Activated CD8-positive, alpha-beta memory T cell treated with anti-CD3 and anti-CD28 coated beads, Interleukin-2, amount 10 ng/mL, durations not matched to agents 7 days and 5 days (primary cell): ENCODE data around the gene CBLL1. TPM values are rescaled to one million over a fixed set of nuclear protein-coding genes. Genes with fewer than 3 reads are reported as not detected.

Experiments
- ATAC-seq: fragments of 150-1000 bp; cut with Tn5 transposase; one replicate; pipeline ENCODE4 v1.10.0; 2021; ENCODE audit warnings: moderate library complexity
- CTCF ChIA-PET: fragments of 350-600 bp; sonication (Branson Sonifier 250); formaldehyde crosslinking; loops from one replicate; lab custom pipeline; 2021; ENCODE audit warnings: antibody characterized with exemption; lab: Charles Lee
- DNase-seq: peaks from one replicate; pipeline ENCODE4 v3.0.0-alpha.2; 2020
- H3K27ac Mint-ChIP-seq: one replicate; pipeline ENCODE4 v1.8.0; 2021; ENCODE audit warnings: mild to moderate bottlenecking, mixed read lengths
- H3K27me3 Mint-ChIP-seq: one replicate; pipeline ENCODE4 v1.8.0; 2021; ENCODE audit warnings: mixed read lengths
- H3K36me3 Mint-ChIP-seq: one replicate; pipeline ENCODE4 v1.8.0; 2021; ENCODE audit warnings: mild to moderate bottlenecking, mixed read lengths
- H3K4me1 Mint-ChIP-seq: one replicate; pipeline ENCODE4 v1.8.0; 2021; ENCODE audit warnings: mixed read lengths
- H3K4me3 Mint-ChIP-seq: one replicate; pipeline ENCODE4 v1.8.0; 2021; ENCODE audit warnings: mild to moderate bottlenecking, moderate library complexity, mixed read lengths
- H3K9me3 Mint-ChIP-seq: one replicate; pipeline ENCODE4 v1.8.0; 2022; ENCODE audit warnings: low read depth, mixed read lengths
- total RNA-seq, 2 experiments: library from RNA; stranded (reverse); gene quantifications; one replicate each; pipeline ENCODE4 v1.2.3, GENCODE V29; 2021

The CBLL1 gene
- total RNA-seq, 2 experiments from 2014 or later: 32.2 to 39.7 TPM

- ATAC-seq (no peak), DNase-seq (no peak)
- Mint-ChIP-seq H3K27me3 (no peaks in the 10 kb centered on the region), H3K9me3 (no peaks in the 10 kb centered on the region), H3K27ac (peak overlapping the region; percentile 5), H3K4me3 (no peak overlapping the region), H3K36me3 (peaks cover 49% of the 10 kb centered on the region), H3K4me1 (no peaks in the 10 kb centered on the region)
- CTCF ChIA-PET: interaction anchor here (1.5 kb wide), 1 partner anchor 116 kb away, joined by 3 read pairs; no protein-coding TSS in a partner anchor
Measured at GRCh38 chr7:107758667-107759066, 14.7 kb downstream of the CBLL1 start.

GRCh38 chr7:107767391-107767790 is 23.4 kb downstream of the CBLL1 start:
- H3K27ac Mint-ChIP-seq: no peak overlapping the region
- peaks cover 3% of the 10 kb centered on the region for H3K4me1 Mint-ChIP-seq
- no peak for ATAC-seq
- H3K9me3 Mint-ChIP-seq: no peaks in the 10 kb centered on the region
- H3K4me3 Mint-ChIP-seq: no peak overlapping the region
- CTCF ChIA-PET: no interaction called here
- DNase-seq: no peak
- no peaks in the 10 kb centered on the region for H3K27me3 Mint-ChIP-seq
- H3K36me3 Mint-ChIP-seq: peaks cover 3% of the 10 kb centered on the region

GRCh38 chr7:107768263-107768662 is 24.3 kb downstream of the CBLL1 start:
- no peak overlapping the region for H3K4me3 Mint-ChIP-seq

GRCh38 chr7:107773027-107773426 is 29.1 kb downstream of the CBLL1 start:
- H3K4me1 Mint-ChIP-seq: peaks cover 4% of the 10 kb centered on the region
- no peaks in the 10 kb centered on the region for H3K9me3 Mint-ChIP-seq
- DNase-seq (no peak), ATAC-seq (no peak)
- H3K27me3 Mint-ChIP-seq: no peaks in the 10 kb centered on the region
- H3K36me3 Mint-ChIP-seq: no peaks in the 10 kb centered on the region
- CTCF ChIA-PET: interaction anchor here (0.9 to 2.7 kb wide), 2 partner anchors 30 to 102 kb away, joined by 3 to 7 read pairs; partner anchors contain the start of gene CBLL1
- no peak overlapping the region for H3K27ac Mint-ChIP-seq
- H3K4me3 Mint-ChIP-seq: no peak overlapping the region

More at GRCh38 chr7:107768263-107768662, 24.3 kb downstream of the CBLL1 start:
- Mint-ChIP-seq H3K27me3 (no peaks in the 10 kb centered on the region), H3K4me1 (peaks cover 6% of the 10 kb centered on the region), H3K9me3 (no peaks in the 10 kb centered on the region), H3K36me3 (peaks cover 3% of the 10 kb centered on the region), H3K27ac (no peak overlapping the region)
- DNase-seq (no peak), ATAC-seq (no peak)
- CTCF ChIA-PET: no interaction called here

DNA sequence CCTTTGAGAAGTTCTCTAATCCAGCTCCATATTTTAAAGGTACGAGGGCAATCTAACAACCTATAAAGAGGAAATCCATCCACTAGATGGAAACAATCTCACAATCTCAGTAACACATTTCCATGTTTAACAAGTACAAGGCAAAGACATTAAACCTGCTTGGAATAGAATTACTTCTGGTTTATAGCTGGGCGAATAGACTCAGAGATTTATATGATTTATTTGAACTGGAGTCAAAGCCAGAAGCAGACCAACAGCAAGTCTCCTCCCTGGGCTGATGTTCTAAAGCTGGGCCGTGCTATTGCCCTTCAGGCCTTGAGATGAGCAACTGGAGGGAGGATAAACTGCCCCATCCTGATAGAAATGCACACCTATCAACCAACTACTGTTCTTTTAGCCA is 33.8 kb downstream of the CBLL1 start:
- Mint-ChIP-seq H3K27ac (no peak overlapping the region), H3K4me1 (no peaks in the 10 kb centered on the region), H3K4me3 (no peak overlapping the region), H3K36me3 (no peaks in the 10 kb centered on the region), H3K27me3 (no peaks in the 10 kb centered on the region), H3K9me3 (no peaks in the 10 kb centered on the region)
- CTCF ChIA-PET: no interaction called here
- DNase-seq: no peak
- ATAC-seq: no peak

- CTCF ChIA-PET: no interaction called here
- no peak overlapping the region for H3K27ac Mint-ChIP-seq
Measured at GRCh38 chr7:107778283-107778682, 34.3 kb downstream of the CBLL1 start.

DNA sequence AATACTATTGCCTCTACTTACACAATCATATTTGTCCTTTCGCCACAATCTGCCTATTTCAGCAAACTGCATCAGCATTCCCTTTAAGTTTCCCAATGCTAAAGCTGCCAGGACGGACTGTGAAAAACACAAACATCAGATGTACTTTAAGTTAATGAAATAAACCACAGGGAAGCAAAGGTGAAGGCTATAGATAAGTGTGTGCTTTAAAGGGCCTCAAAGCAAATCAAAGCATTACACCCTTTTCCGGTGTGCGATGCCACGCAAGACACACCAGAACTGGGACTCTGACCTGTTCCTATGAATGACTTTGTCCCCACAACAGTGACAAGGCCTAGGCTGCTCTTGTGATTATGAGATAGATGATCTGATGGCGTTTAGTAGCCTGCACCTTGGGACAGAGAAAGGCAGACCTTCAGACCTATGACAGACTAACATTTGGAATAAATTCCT is 35.7 kb downstream of the CBLL1 start:
- CTCF ChIA-PET: interaction anchor here (1.7 kb wide), 1 partner anchor 95 kb away, joined by 4 read pairs; no protein-coding TSS in a partner anchor

More at GRCh38 chr7:107778283-107778682, 34.3 kb downstream of the CBLL1 start:
- DNase-seq (no peak), ATAC-seq (no peak)
- Mint-ChIP-seq H3K9me3 (no peaks in the 10 kb centered on the region), H3K36me3 (no peaks in the 10 kb centered on the region), H3K4me1 (no peaks in the 10 kb centered on the region), H3K4me3 (no peak overlapping the region), H3K27me3 (no peaks in the 10 kb centered on the region)

GRCh38 chr7:107782374-107782773 is 38.4 kb downstream of the CBLL1 start:
- Mint-ChIP-seq H3K9me3 (no peaks in the 10 kb centered on the region), H3K4me3 (no peak overlapping the region), H3K27ac (no peak overlapping the region), H3K36me3 (no peaks in the 10 kb centered on the region), H3K27me3 (no peaks in the 10 kb centered on the region), H3K4me1 (peaks cover 11% of the 10 kb centered on the region)
- ATAC-seq: no peak
- DNase-seq: no peak
- CTCF ChIA-PET: no interaction called here

More for the DNA sequence above, 35.7 kb downstream of the CBLL1 start:
- no peak overlapping the region for H3K4me3 Mint-ChIP-seq
- H3K9me3 Mint-ChIP-seq: no peaks in the 10 kb centered on the region
- no peaks in the 10 kb centered on the region for H3K4me1 Mint-ChIP-seq
- no peaks in the 10 kb centered on the region for H3K36me3 Mint-ChIP-seq
- ATAC-seq (no peak), DNase-seq (no peak)
- no peaks in the 10 kb centered on the region for H3K27me3 Mint-ChIP-seq
- no peak overlapping the region for H3K27ac Mint-ChIP-seq

- no peaks in the 10 kb centered on the region for H3K27me3 Mint-ChIP-seq
- H3K4me3 Mint-ChIP-seq: no peak overlapping the region
- no peaks in the 10 kb centered on the region for H3K9me3 Mint-ChIP-seq
- peaks cover 11% of the 10 kb centered on the region for H3K4me1 Mint-ChIP-seq
- no peak overlapping the region for H3K27ac Mint-ChIP-seq
- ATAC-seq: no peak
- CTCF ChIA-PET: no interaction called here
- no peaks in the 10 kb centered on the region for H3K36me3 Mint-ChIP-seq
- no peak for DNase-seq
Measured at GRCh38 chr7:107783648-107784047, 39.7 kb downstream of the CBLL1 start.

DNA sequence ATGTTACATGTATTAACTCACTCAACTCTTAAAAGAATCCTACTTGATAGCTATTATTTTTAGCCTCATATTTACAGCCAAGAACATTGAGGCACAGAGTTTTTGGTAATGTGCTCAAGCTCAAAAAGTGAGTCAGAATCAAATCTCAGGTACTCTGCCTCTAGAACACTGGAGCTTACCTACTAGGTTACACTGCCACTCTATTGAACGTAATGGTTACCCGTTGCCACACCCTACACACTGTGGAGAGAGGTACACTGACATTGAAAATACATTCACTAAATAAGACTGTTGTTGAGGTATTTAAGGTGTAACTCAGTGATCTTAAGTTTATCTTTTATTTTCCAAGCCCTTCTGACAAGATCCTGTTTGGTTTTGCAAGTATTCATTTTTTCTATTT is 41.2 kb downstream of the CBLL1 start:
- no peaks in the 10 kb centered on the region for H3K9me3 Mint-ChIP-seq
- H3K4me3 Mint-ChIP-seq: no peak overlapping the region
- H3K36me3 Mint-ChIP-seq: no peaks in the 10 kb centered on the region
- H3K27me3 Mint-ChIP-seq: no peaks in the 10 kb centered on the region
- ATAC-seq: no peak
- DNase-seq: no peak
- H3K27ac Mint-ChIP-seq: no peak overlapping the region
- H3K4me1 Mint-ChIP-seq: peaks cover 11% of the 10 kb centered on the region
- CTCF ChIA-PET: interaction anchor here (0.7 to 1.2 kb wide), 2 partner anchors 42 to 90 kb away, joined by 3 to 4 read pairs; partner anchors contain the start of gene CBLL1

GRCh38 chr7:107785926-107786325 is 42.0 kb downstream of the CBLL1 start:
- H3K9me3 Mint-ChIP-seq: no peaks in the 10 kb centered on the region
- CTCF ChIA-PET: no interaction called here

GRCh38 chr7:107788216-107788615 is 44.3 kb downstream of the CBLL1 start:
- Mint-ChIP-seq H3K4me1 (peaks cover 11% of the 10 kb centered on the region), H3K36me3 (no peaks in the 10 kb centered on the region), H3K27ac (no peak overlapping the region), H3K4me3 (no peak overlapping the region), H3K27me3 (peaks cover under 1% of the 10 kb centered on the region), H3K9me3 (no peaks in the 10 kb centered on the region)
- DNase-seq (no peak), ATAC-seq (no peak)
- CTCF ChIA-PET: interaction anchor here (0.7 kb wide), 2 partner anchors 36 to 1668 kb away, joined by 3 read pairs; no protein-coding TSS in a partner anchor

More at GRCh38 chr7:107785926-107786325, 42.0 kb downstream of the CBLL1 start:
- no peak overlapping the region for H3K27ac Mint-ChIP-seq
- no peak for DNase-seq
- no peak overlapping the region for H3K4me3 Mint-ChIP-seq
- no peaks in the 10 kb centered on the region for H3K36me3 Mint-ChIP-seq
- no peaks in the 10 kb centered on the region for H3K27me3 Mint-ChIP-seq
- peaks cover 11% of the 10 kb centered on the region for H3K4me1 Mint-ChIP-seq
- ATAC-seq: no peak

DNA sequence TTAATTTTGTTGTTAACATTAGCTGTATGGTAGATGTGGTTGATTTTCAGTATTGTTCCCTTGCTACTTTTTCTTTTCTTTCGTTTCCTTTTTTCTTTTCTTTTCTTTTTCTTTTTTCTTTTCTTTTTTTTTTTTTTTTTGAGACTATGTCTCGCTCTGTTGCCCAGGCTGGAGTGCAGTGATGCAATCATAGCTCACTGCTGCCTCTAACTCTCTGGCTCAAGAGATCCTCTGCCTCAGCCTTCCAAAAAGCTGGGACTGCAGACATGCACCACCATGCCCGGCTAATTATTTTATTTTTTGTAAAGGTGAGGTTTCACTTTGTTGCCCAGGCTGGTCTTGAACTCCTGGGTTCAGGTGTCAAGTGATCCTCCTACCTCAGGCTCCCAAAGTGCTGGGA is 44.7 kb downstream of the CBLL1 start:
- H3K4me3 Mint-ChIP-seq: no peak overlapping the region
- no peak overlapping the region for H3K27ac Mint-ChIP-seq
- H3K27me3 Mint-ChIP-seq: peaks cover 3% of the 10 kb centered on the region
- no peaks in the 10 kb centered on the region for H3K36me3 Mint-ChIP-seq
- H3K9me3 Mint-ChIP-seq: no peaks in the 10 kb centered on the region
- DNase-seq (no peak), ATAC-seq (no peak)
- CTCF ChIA-PET: interaction anchor here (0.7 kb wide), 2 partner anchors 36 to 1668 kb away, joined by 3 read pairs; no protein-coding TSS in a partner anchor
- peaks cover 11% of the 10 kb centered on the region for H3K4me1 Mint-ChIP-seq

GRCh38 chr7:107789647-107790046 is 45.7 kb downstream of the CBLL1 start:
- no peaks in the 10 kb centered on the region for H3K36me3 Mint-ChIP-seq
- H3K4me1 Mint-ChIP-seq: peaks cover 11% of the 10 kb centered on the region
- DNase-seq (no peak), ATAC-seq (no peak)
- H3K27me3 Mint-ChIP-seq: peaks cover 6% of the 10 kb centered on the region
- CTCF ChIA-PET: no interaction called here
- H3K27ac Mint-ChIP-seq: no peak overlapping the region
- H3K9me3 Mint-ChIP-seq: no peaks in the 10 kb centered on the region
- H3K4me3 Mint-ChIP-seq: no peak overlapping the region
